ENCODE data around the gene TUG1.

DNA sequence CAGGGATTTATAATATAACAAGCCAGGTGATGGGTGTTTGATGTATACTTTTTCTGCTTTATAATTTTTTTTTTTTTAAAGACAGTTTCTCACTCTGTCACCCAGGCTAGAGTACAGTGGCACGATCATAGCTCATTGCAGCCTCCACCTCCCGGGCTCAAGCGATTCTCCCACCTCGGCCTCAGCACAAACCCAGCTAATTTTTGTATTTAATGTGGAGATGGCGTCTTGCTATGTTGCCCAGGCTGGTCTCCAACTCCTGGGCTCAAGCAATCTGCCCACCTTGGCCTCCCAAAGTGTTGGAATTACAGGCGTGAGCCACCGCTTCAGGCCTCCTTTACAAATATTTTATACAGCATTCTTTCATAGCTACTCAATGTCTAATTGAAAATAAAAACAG is 49.1 kb upstream of the TUG1 start:
- TF ChIP-seq, protein P1, sequence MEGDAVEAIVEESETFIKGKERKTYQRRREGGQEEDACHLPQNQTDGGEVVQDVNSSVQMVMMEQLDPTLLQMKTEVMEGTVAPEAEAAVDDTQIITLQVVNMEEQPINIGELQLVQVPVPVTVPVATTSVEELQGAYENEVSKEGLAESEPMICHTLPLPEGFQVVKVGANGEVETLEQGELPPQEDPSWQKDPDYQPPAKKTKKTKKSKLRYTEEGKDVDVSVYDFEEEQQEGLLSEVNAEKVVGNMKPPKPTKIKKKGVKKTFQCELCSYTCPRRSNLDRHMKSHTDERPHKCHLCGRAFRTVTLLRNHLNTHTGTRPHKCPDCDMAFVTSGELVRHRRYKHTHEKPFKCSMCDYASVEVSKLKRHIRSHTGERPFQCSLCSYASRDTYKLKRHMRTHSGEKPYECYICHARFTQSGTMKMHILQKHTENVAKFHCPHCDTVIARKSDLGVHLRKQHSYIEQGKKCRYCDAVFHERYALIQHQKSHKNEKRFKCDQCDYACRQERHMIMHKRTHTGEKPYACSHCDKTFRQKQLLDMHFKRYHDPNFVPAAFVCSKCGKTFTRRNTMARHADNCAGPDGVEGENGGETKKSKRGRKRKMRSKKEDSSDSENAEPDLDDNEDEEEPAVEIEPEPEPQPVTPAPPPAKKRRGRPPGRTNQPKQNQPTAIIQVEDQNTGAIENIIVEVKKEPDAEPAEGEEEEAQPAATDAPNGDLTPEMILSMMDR (IDR thresholded peaks at IDR 0.05), result no peak
- no peak for TF ChIP-seq POLR2A (IDR thresholded peaks at IDR 0.05)

Data from gastroesophageal sphincter (tissue), 3 donors.